HUDEP-2 (cell line): ENCODE results near the gene UBLCP1.
"Not testable (repeated sequence)": the region's sequence is repeated elsewhere in the genome, so short reads cannot be mapped to it uniquely, and the experiment has no call there.

ENCODE experiments used
- DNase-seq, 76 experiments: peaks; one replicate each; lab custom pipeline; 2025; ENCODE audit not compliant: unreplicated experiment in 76 of 76; lab: John Stamatoyannopoulos, UW

The UBLCP1 gene

DNA sequence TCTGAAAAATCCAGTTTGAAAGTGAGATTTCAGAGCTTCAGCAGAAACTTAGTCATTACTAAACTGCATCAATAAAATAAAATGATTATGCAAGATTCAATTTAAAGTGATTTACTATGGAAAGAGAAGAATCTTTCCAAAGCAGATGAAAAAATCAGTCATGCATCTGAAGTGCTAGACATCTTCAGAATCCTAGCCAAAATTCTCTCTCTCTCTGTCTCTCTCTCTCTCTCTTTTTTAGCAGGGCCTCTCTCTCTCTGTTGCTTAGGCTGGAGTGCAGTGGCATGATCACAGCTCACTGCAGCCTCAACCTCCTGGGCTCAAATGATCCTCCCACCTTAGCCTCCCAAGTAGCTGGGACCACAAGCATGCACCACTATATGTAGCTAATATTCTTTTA is 18.2 kb upstream of the UBLCP1 start:
- DNase-seq, result no peak

DNA sequence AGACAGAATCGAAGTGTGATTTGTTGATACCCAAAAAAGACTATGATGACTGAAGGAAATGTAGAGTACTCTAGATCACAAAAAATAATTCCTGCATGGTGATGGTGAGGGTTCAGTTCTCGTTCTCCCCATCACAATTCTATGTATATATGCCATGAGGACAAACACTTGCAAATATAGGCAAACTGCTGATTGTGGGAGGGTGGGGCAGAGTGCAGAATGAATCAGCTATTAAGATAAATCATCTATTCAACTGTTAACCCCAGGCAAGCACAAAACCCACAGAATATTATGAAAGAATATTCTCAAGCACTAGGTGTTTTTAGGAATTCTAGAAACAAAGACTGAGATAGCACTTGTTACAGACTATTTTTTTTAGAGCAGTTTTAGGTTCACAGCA is 13.9 kb upstream of the UBLCP1 start:
- DNase-seq, result no peak

DNA sequence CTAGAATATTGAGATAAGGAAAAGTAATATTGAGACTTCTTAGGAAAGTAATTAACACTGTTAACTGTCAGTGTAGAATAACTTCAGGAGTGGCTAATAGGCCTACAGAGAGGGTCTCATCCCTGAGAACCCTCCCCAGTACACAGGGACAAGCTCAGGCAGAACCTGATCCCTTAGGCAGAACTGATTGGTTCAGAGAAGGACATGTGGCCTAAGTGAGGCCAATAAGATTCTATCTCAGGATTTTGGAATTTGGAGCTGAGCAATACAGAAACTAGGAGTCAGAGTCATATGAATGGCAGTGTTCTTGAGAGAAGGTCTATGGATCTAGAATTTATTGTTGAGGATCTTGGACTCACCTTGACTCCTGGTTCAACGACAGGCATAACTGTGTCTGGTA is 10.9 kb upstream of the UBLCP1 start:
- no peak for DNase-seq

DNA sequence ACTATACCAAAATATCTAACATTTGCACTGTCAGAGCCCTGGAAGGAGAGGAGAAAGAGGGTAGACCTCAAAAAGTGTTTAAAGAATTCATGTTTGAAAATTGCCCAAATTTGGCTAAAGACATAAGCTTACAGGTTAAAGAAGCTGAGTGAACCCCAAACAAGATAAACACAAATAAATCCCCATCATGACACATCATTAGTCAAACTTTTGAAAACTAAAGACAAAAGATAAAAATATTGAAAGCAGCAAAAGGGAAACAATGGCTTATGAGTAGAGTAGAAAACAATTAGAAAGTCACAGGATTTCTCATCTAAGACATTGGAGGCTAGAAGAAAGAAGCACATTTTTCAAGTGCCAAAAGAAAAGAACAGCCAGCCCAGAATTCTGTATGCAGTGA is 6.1 kb upstream of the UBLCP1 start:
- DNase-seq, result no peak

DNA sequence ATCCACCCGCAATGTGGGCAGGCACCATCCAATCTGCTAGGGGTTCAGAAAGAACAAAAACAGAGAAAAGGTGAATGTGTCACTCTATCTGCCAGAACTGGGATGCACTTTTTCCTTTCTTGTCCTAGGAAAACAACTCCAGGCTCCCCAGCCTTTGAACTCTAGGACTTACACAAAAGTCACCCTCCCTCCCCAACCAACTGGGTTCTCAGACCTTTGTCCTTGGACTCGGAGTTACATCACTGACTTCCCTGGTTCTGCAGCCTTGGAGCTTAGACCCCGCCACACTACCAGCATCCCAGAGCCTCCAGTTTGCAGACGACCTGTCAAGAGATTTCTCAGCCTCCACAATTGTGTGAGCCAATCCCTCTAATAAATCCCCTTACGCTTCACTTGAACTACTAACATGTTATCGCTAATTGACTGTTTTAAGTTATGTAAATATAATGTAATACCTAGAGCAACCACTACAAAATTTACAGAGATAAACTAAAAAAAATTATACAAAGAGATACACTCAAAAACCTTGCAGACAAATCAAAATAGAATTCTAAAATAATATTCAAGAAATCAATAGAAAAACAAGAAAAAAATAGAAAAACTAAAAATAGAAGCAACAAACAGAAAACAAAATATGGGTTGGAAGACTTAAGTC is 5.3 kb upstream of the UBLCP1 start:
- no peak for DNase-seq

DNA sequence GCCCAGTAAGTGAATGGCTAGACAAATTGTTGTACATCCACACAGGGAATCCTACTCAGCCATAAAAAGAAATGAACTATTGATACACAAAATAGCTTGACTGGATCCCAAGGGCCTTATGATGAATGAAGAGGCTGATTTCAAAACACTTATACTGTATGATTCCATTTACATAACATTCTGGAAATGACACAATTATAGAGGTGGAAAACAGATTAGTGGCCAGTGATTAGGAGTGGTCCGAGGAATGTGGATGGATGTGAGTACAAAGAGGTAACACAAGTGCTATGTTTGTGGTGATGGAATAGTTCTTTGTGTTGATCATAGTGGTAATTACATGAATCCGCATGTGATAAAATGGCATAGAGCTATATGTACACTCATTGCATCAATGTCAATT is 4.7 kb upstream of the UBLCP1 start:
- no peak for DNase-seq

DNA sequence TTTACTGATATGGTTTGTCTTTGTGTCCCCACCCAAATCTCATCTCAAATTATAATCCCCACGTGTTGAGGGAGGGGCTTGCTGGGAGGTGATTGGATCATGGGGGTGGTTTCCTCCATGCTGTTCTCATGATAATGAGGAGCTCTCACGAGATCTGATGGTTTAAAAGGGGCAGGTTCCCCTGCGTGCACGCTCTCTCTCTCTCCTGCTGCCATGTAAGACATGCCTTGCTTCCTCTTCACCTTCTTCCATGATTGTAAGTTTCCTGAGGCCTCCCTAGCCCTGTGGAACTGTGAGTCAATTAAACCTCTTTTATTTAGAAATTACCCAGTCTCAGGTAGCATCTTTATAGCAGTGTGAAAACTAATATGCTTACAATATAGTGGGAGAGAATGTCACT is 2.9 kb upstream of the UBLCP1 start:
- DNase-seq, result not testable (repeated sequence)

DNA sequence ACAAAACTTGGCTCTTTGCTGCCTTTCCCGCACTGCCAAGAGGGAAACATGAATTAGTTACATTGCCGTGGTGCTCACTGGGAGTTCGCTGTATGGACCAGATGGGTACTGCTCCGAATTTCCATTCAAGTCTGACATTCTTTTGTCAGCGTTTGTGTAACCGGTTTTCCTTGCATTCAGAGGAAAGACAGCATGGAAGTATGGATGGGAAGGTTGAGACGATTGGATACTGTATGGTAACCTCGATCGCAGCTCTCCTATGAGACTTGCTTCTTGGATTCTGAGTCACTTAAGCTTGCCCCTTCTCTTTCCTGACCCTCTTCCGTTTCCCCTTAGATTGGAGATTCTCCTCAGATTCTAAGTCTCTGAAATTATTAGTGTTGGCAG is 625 bp upstream of the UBLCP1 start:
- DNase-seq, result peak in 1 of 76 experiments; percentile 3

DNA sequence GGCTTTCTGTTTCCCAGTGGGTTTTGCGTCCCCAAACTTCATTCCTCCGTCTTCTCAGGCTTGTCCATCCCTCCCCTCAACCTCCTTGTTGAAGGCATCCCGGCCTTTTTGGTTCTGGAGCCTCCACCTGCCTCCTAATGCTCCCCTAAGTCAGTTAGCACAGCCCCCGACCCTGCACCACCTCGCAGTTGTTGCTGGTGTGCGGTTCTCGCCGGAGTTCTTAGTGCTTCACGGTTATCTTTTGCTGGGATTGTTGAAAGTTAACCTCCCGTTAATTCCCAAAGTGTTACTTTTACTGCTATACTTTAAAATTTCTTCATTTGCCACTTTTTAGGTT is 447 bp downstream of the UBLCP1 start:
- peak in 4 of 76 experiments; percentile 10 to 29 (median 14) for DNase-seq

DNA sequence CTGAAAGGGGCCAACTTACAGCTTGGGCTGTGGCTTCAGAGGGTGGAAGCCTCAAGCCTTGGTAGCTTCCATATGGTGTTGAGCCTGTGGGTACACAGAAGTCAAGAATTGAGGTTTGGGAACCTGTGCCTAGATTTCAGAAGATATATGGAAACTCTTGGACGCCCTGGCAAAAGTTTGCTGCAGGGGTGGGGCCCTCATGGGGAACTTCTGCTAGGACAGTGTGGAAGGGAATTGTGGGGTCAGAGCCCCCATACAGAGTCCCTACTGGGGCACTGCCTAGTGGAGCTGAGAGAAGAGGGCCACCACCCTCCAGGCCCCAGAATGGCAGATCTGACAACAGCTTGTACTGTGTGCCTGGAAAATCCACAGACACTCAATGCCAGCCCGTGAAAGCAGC is 3.7 kb downstream of the UBLCP1 start:
- DNase-seq, result not testable (repeated sequence)

DNA sequence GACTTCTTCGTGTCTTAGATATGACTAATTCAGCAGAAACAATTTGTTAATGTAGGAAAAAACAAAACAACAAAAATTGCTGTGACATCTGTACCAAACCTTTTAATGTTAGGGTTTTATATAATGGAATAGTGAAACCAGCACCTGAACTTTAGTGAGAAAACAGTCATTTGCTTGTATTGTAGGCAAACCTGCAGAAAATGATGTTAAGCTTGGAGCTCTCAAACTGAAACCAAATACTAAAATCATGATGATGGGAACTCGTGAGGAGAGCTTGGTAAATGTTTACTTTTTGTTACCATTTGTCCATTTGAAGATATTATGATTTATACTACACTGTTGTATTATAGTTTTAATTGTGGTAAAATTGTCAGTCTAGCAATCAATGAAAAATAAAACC is 6.6 kb downstream of the UBLCP1 start:
- DNase-seq, result no peak

DNA sequence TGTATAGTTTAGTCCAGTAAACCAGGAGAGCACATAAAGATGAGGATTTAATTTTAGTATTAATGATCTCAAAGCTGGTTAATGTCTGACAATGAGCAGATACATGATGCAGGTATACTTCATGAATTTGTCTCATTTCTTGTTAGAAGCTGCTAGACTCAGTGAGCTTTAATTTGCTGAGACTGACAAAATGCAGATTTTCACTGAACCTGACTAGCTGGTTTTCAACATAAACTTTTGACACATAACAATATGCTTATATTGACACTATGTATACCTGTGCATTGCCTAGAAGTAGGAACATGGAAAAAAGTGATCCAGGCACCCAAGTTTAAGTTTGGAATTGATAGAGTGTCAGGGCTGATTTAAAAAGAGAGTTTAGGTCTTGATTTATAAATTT is 10.8 kb downstream of the UBLCP1 start:
- DNase-seq, result no peak

DNA sequence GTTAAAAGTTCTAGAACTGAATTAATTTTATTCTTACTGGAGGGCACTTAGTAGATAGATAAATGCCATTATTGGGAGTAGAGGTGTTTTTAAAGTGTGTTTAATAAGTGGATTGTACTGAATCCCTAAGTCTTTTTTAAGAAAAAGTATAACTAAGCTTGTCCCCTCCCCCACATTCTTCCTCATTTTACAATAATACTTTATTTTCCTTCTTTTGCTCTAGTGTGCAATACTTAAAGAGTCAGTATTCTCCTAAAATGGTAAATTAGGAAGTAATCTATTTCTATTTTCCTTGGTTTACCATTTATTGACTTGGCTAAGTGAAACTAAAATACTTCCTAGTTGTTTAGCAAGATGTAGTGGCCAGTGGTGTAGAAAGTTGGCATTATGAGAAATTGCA is 11.6 kb downstream of the UBLCP1 start:
- no peak for DNase-seq

DNA sequence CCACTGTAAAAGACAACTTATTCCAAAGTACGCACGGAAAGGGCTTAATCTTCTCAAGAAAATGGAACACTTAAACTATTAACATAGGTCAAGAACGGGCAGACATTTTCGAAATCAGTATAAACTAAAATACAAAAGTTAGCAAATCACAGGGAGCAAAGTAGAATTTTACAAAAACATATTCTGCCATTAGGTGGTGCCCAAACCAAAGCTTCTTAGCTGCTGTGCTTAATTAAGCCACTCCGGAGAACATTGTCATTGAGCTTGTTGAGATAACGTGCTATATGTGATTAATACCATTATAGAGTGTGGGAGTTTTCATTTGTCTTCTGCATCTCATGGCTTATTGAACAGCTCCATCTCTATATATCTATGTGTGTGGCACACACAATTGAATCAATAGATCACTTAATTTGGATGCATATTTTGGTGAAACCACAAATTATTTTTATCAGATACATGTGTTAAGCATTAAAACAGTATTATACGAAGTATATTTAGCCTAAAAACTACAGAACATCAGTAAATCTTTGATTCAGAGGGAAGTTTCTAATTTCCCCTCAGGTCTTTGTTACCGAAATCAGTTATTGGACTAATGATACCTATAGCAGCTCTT is 23.4 kb downstream of the UBLCP1 start:
- peak in 20 of 76 experiments; percentile 3 to 47 (median 11) for DNase-seq

DNA sequence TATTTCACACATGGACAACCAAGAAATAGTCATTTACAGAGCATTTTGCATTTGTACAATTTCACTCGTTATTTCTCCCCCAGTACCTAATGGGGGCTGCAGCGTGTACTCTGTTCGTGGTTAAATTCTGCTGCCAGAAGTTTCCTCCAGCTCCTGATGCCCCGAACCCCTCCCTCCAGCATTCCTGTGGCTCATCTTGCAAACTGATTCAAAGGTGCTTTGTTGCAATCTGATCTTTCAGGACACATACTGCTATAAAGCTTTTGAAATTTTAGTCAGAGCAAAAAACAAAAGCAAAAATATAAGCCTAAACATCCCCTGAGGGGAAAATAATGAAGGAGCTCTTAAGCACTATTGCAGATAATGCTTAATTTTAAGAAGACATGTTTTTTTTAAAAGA is 27.7 kb downstream of the UBLCP1 start:
- no peak for DNase-seq

DNA sequence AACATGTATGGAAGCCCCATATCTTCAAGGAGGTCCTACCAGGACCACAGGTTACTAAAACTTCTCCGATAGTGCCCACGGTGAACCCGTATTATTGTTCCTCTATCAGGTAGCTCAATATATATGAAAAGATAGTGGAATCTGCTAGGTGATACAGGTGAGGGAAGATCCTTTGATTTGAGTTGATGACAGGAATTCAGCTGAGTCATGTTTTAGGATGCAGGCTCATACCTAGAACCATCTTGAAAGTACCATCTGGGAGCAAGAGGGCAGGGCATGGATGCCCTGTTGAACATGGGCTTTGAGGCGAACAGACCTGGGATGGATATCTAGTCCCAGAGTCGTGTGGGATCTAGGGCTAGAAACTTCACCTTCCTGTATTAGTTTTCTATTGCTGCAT is 31.8 kb downstream of the UBLCP1 start:
- no peak for DNase-seq

DNA sequence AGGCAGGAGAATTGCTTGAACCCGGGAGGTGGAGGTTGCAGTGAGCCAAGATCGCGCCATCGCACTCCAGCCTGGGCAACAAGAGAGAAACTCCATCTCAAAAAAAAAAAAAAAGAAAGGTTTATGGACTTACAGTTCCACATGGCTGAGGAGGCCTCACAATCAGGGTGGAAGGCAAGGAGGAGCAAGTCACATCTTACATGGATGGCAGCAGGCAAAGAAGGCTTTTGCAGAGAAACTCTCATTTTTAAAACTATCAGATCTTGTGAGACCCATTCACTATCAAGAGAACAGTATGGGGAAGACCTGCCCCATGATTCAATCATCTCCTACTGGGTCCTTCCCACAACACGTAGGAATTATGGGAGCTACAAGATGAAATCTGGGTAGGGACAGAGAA is 34.2 kb downstream of the UBLCP1 start:
- DNase-seq, result not testable (repeated sequence)

DNA sequence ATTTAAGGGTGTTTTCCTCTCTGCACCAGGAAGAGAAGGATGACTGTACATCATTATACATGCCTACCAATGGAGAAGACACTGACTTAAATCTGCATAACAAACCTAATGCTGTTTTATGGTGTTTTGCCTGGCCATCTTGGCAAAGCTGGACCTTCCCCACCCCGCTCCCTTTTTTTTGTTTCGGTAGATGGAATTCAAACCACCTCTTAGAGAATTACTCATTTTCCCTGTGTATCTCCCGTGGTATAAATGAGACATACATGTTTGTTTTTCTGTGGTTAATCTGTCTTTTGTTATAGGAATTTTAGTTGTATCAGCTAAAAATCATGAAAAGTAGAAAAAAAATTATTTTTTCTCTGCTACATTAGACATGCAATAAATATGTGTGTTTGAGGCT is 38.4 kb downstream of the UBLCP1 start:
- DNase-seq, result no peak

DNA sequence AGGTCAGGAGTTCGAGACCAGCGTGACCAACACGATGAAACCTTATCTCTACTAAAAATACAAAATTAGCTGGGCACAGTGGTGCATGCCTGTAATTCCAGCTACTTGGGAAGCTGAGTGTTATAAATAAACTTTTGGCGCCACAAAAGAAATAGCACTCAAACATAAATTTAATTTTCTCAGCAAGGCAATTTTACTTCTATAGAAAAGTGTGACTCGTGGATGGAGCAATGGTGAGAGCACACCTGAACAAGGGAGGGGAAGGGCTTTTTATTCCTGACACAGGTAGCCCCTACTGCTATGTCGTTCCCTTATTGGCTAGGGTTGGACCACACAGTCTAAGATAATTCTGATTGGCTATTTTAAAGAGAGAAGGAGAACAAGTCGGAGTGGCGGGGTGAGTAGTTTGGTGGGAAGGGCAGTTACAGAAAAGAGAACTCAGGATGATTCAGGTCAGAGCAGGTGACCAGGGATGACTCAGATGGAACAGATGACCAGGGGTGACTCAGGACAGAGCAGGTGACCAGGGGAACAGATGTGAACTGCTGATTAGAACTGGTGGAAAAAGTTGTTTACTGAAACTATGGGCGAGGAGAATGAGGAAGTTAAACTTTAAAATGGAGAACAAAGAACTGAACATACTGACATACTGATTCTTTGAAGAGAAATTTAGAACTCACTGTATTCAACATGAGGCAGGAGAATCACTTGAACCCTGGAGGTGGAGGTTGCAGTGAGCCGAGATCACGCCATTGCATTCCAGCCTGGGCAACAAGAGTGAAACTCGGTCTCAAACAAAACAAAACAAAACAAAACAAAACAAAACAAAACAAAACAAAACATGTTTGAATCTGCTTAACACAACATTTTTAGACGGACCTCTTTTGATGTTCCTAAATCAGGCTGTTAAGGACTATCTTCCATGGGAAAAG is 39.1 kb downstream of the UBLCP1 start:
- DNase-seq, result peak in 3 of 76 experiments; percentile 1 to 32 (median 20)

DNA sequence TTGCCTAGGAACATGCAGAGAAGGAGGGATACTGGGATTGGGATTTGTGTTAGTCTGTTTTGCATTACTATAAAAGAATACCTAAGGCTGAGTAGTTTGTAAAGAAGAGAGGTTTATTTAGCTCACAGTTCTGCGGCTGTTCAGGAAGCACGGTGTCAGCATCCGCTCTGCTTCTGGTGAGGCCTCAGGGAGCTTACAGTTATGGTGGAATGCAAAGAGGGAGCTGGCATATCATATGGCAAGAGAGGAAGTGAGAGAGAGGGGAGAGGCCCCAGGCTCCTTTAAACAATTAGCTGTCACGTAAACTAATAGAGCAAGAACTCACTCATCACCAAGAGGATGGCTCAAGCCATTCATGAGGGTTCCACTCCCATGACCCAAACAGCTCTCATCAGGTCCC is 40.2 kb downstream of the UBLCP1 start:
- DNase-seq, result no peak

DNA sequence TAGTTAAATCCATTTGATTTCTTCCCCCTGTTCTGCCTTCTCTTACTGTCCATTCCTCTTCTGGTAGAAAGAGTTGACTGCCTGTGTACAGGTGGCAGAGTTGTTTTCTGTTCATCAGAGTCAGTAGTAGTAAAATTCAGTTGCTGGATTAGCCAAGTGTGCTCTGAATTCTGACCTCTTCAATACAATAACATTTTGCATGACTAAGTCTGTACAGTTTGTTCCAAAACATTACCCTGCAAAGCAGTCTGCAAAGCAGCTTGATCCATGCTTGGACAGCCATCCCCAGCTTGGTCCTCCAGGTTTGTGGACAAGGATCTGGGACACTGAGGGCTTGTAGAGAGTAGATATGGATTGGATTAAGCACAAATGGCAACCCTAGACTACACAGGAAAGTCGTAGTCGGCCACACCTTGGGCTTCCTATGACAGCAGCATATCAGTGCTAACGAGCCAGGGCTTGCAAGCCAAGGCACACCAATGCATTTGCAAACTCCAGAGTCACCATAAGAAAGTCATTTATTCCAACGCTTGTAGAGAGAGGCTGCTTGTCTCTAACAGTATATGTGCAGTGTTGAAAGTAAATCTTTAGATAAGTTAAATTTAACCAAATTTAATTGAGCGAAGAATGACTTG is 42.0 kb downstream of the UBLCP1 start:
- no peak for DNase-seq
